GM12801 (cell line): Measurements from ENCODE around the gene LRRC4B.

ENCODE experiments used
- TF ChIP-seq, protein P1 (sequence below): IDR thresholded peaks from one replicate; pipeline ENCODE4 v1.5.1; 2011; ENCODE audit warnings: control low read depth; ENCODE audit not compliant: insufficient read length; ENCODE audit errors: extremely low read depth

Gene LRRC4B

DNA sequence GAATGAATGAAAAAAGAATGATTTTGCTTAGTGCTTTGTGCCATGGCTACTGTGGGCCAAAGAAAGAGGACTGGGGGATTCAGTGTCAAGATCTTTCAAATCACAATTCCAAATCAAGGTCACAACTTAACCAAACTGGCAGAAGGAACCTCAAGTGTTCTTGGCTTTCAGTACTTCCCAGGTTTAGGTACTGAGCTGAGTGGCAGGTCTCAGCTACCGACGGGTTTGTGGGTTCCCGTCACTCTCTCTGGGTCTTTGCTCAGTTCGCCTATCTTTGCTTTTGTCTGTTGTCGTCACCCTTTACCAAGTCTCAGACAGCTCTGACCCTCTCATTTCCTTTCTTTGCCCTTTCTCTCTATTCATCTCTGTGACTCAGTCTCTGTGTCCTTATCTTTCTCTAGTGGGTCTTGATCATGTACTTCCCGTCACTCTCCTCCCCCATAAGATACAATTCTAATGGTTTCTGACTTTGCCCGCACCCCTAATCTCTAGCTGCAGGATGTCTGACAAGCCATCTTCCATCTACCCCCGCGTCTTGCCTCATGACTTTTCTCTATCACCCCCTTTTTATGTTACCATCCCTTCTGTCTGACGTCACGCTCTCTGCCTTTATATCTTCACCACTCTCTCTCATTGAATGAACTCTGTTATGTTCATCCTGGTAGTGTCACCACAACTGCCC lies 33.3 kb upstream of the LRRC4B start:
- TF ChIP-seq, protein P1, sequence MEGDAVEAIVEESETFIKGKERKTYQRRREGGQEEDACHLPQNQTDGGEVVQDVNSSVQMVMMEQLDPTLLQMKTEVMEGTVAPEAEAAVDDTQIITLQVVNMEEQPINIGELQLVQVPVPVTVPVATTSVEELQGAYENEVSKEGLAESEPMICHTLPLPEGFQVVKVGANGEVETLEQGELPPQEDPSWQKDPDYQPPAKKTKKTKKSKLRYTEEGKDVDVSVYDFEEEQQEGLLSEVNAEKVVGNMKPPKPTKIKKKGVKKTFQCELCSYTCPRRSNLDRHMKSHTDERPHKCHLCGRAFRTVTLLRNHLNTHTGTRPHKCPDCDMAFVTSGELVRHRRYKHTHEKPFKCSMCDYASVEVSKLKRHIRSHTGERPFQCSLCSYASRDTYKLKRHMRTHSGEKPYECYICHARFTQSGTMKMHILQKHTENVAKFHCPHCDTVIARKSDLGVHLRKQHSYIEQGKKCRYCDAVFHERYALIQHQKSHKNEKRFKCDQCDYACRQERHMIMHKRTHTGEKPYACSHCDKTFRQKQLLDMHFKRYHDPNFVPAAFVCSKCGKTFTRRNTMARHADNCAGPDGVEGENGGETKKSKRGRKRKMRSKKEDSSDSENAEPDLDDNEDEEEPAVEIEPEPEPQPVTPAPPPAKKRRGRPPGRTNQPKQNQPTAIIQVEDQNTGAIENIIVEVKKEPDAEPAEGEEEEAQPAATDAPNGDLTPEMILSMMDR, result no peak

DNA sequence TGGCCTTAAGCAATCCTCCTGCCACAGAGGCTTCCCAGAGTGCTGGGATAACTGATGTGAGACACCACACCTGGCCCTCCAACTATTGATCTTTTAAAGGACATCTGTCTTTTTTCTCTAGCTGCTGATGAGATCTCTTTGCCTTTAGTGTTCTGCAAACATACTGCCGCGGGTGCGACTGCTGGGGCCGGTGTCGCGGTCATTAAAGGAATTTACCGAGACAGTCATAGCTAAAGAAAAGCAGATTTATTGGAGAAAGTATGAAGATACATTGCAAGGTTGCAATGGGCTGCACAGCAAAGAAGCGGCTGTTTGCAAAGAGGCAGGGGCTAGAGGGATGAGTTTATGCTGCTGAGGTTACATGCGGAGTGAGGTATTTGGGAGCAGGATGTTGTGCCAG lies 31.2 kb upstream of the LRRC4B start:
- TF ChIP-seq, protein P1, result no peak

DNA sequence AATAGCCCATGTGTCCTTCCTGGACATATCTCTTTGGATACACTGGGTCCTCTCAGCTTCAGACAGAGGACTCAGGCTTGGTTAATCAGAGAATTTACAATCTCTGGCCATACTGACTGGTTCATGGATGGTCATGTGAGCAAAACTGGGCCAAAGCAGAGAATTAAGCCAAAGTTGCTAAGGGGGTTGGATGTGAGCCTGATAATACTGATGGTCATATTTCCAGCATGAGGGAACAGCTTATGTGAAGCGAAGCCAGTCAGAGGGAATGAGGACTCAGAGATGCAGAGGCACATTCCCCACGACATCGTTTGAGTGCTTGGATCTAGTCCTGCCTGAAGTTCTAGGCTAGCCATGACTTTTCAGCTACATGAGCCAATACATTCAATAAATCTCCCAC lies 22.0 kb upstream of the LRRC4B start:
- TF ChIP-seq, protein P1, result no peak

DNA sequence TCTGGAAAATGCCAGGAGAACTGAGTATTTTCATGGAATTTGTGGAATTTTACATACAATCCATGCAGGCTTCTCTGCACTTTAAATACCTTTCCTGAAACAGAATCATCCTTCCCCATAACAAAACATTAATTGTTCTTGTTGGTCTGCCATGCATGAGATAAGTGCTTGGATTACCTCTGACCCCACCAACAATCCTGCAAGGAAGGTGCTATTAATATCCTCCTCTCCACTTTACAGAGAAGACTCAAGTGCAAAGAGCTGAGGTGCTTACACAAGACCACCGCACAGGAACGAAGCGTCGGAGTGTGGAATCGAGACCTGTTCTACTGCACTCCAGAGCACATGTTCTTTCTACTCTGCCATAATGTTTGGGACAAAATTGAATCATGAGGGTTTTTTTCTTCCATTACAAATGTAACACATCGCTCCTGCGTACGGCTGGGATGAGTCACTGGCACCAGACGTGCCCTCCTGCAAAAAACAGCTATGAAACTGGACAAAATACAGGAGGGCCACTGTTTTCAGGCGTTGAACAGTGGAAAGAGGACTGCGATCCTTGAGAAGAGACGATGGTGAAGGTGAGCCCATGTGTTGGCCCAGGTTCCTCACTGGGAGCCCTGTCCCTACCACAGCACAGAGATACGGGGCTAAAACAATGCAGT lies 12.9 kb upstream of the LRRC4B start:
- TF ChIP-seq, protein P1, result no peak

DNA sequence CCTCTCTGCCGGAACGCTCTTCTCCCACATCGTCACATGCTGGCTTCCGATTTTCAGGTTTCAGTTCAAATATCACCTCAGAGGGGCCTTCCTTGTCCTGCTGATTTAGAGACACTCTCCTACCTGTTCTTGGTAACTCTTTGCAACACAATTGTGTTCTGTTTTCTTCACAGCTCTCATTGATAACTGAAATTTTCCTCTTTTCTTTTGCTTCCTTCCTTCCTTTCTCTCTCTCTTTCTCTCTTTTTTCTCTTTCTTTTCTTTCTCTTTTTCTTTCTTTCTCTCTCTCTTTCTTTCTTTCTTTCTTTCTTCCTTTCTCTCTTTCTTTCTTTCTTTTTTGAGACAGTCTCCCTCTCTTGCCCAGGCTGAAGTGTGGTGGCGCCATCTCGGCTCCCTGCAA lies 12.0 kb upstream of the LRRC4B start:
- TF ChIP-seq, protein P1, result no peak

GRCh38 chr19:50573741-50574461 lies 5.7 kb upstream of the LRRC4B start:
- TF ChIP-seq, protein P1, result no peak

DNA sequence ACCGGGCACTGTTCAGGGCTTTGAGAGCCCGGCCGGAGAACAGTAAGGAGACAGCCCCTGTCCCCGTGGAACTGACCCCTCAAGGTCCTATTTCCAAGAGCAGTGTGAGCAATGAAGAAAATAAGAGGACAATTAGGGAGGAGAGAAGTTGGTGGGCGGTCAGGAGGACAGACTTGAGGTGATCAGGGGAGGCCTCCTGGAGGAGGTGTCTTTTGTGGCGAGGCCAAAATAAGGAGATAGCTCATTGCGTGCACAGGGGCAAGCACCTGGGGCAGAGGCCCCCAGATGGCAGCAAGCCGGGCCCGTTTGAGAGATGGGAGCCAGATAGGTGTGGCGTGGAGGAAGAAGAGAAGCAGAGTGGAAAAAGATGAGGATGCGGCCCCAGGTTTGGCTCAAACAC lies 2.8 kb upstream of the LRRC4B start:
- TF ChIP-seq, protein P1, result no peak
